SK-N-SH (cell line): Measurements from ENCODE around the gene KLF13. TPM values are rescaled to one million over a fixed set of nuclear protein-coding genes. Genes with fewer than 3 reads are reported as not detected.

Source experiments
- CTCF ChIA-PET: fragments of 300-600, 350-600 bp; formaldehyde crosslinking; extraction: SDS; loops from one replicate; lab custom pipeline; 2021; lab: Yijun Ruan, JAX
- POLR2A ChIA-PET: fragments of 350-600 bp; sonication (Branson Sonifier 250); formaldehyde crosslinking; extraction: SDS; loops from one replicate; lab custom pipeline; 2020; ENCODE audit warnings: antibody characterized with exemption, inconsistent platforms; lab: Yijun Ruan, JAX
- DNase-seq: peaks from one replicate; pipeline ENCODE4 v3.0.0; 2012
- H2AFZ ChIP-seq: fragments of 200-600 bp; sonication (generic); 2 replicates; pipeline ENCODE4 v1.8.1; 2016; ENCODE audit warnings: antibody characterized with exemption, mild to moderate bottlenecking, low read depth
- H3F3A ChIP-seq: fragments of 200-600 bp; sonication (generic); replicated peaks from 2 replicates; pipeline ENCODE3; 2016; ENCODE audit warnings: antibody characterized with exemption, mild to moderate bottlenecking; ENCODE audit not compliant: insufficient read depth
- H3K27ac ChIP-seq, 2 experiments: fragments of 200-500 bp in 1 of 2; fragments of 200-600 bp in 1 of 2; sonication (Bioruptor generic) in 1 of 2; sonication (generic), shearing (Covaris generic) in 1 of 2; 2 replicates each; pipeline versions ENCODE4 v1.5.1 to v1.6.1; 2014 to 2016; ENCODE audit warnings: low read depth in 2 of 2, inconsistent platforms in 1 of 2, low read length in 1 of 2, mild to moderate bottlenecking in 1 of 2, mixed read lengths in 1 of 2
- H3K27me3 ChIP-seq: fragments of 200-600 bp; sonication (generic), shearing (Covaris generic); 2 replicates; pipeline ENCODE4 v1.6.1; 2016; ENCODE audit warnings: mixed run types; ENCODE audit not compliant: insufficient read depth
- H3K36me3 ChIP-seq, 2 experiments: fragments of 200-500 bp in 1 of 2; fragments of 200-600 bp in 1 of 2; sonication (Bioruptor generic) in 1 of 2; sonication (generic) in 1 of 2; replicated peaks in 1 of 2; 2 replicates each; pipeline versions ENCODE3 to v1.5.1; 2014 to 2016; ENCODE audit warnings: low read length in 1 of 2, mild to moderate bottlenecking in 1 of 2; ENCODE audit not compliant: insufficient read depth in 2 of 2, control insufficient read depth in 1 of 2
- H3K4me1 ChIP-seq, 2 experiments: fragments of 200-500 bp in 1 of 2; fragments of 200-600 bp in 1 of 2; sonication (Bioruptor generic) in 1 of 2; sonication (generic), shearing (Covaris generic) in 1 of 2; 2 replicates each; pipeline versions ENCODE4 v1.5.1 to v1.6.1; 2014 to 2016; ENCODE audit warnings: low read depth in 1 of 2, low read length in 1 of 2, mixed run types in 1 of 2; ENCODE audit not compliant: insufficient read depth in 2 of 2, control insufficient read depth in 1 of 2
- H3K4me2 ChIP-seq: fragments of 200-600 bp; sonication (generic), shearing (Covaris generic); 2 replicates; pipeline ENCODE4 v1.6.1; 2017; ENCODE audit warnings: mixed run types
- H3K4me3 ChIP-seq, 2 experiments: fragments of 200-500 bp in 1 of 2; fragments of 200-600 bp in 1 of 2; sonication (Bioruptor generic) in 1 of 2; sonication (generic), shearing (Covaris generic) in 1 of 2; 2 replicates each; pipeline versions ENCODE4 v1.5.1 to v1.8.1; 2014 to 2016; ENCODE audit warnings: low read depth in 2 of 2, inconsistent platforms in 1 of 2, low read length in 1 of 2, mild to moderate bottlenecking in 1 of 2, mixed read lengths in 1 of 2, moderate library complexity in 1 of 2
- H3K79me2 ChIP-seq: fragments of 200-600 bp; sonication (generic); 2 replicates; pipeline ENCODE4 v1.8.1; 2017; ENCODE audit warnings: mild to moderate bottlenecking; ENCODE audit not compliant: insufficient read depth
- H3K9ac ChIP-seq: fragments of 200-600 bp; sonication (generic); 2 replicates; pipeline ENCODE4 v1.6.1; 2017; ENCODE audit warnings: mixed run types
- H3K9me2 ChIP-seq: fragments of 200-600 bp; sonication (generic); 2 replicates; pipeline ENCODE4 v1.6.1; 2017; ENCODE audit warnings: mixed run types
- H3K9me3 ChIP-seq: fragments of 200-600 bp; sonication (generic); 2 replicates; pipeline ENCODE4 v1.6.1; 2017; ENCODE audit warnings: mixed run types, mild to moderate bottlenecking, moderate library complexity
- H4K20me1 ChIP-seq: fragments of 200-600 bp; sonication (generic); 2 replicates; pipeline ENCODE4 v1.6.1; 2017; ENCODE audit warnings: mild to moderate bottlenecking, mixed run types; ENCODE audit not compliant: insufficient read depth
- CTCF ChIP-seq: fragments of 200-600 bp; sonication (generic); IDR thresholded peaks from 2 replicates; pipeline ENCODE4 v1.6.1; 2017; ENCODE audit warnings: antibody characterized with exemption, mild to moderate bottlenecking, moderate library complexity
- EP300 ChIP-seq, 2 experiments: IDR thresholded peaks; 2 replicates each; pipeline versions ENCODE4 v1.4.0 to v1.6.1; 2012; ENCODE audit warnings: borderline replicate concordance in 1 of 2, low read depth in 1 of 2, low read length in 1 of 2
- FOSL2 ChIP-seq: IDR thresholded peaks from 2 replicates; pipeline ENCODE4 v1.4.0; 2012; ENCODE audit warnings: low read depth, mild to moderate bottlenecking, moderate library complexity, borderline replicate concordance
- FOXM1 ChIP-seq: IDR thresholded peaks from 2 replicates; pipeline ENCODE4 v1.4.0; 2012; ENCODE audit warnings: low read depth, mild to moderate bottlenecking
- GABPA ChIP-seq: IDR thresholded peaks from 2 replicates; pipeline ENCODE4 v1.4.0; 2012; ENCODE audit warnings: low read depth, mild to moderate bottlenecking
- IRF3 ChIP-seq: fragments of 150-350 bp; IDR thresholded peaks from 2 replicates; pipeline ENCODE4 v1.6.1; 2016; ENCODE audit warnings: mild to moderate bottlenecking, low read depth, low read length
- JUND ChIP-seq: IDR thresholded peaks from 2 replicates; pipeline ENCODE4 v1.4.0; 2012
- MXI1 ChIP-seq: IDR thresholded peaks from 2 replicates; pipeline ENCODE4 v1.6.1; 2012; ENCODE audit warnings: mild to moderate bottlenecking, low read depth, low read length, improper control_type of control experiment
- NRF1 ChIP-seq: IDR thresholded peaks from 2 replicates; pipeline ENCODE4 v1.6.1; 2012; ENCODE audit warnings: low read depth, mild to moderate bottlenecking, low read length
- RAD21 ChIP-seq: IDR thresholded peaks from 2 replicates; pipeline ENCODE4 v1.6.1; 2012; ENCODE audit warnings: mild to moderate bottlenecking, low read length
- RFX5 ChIP-seq: IDR thresholded peaks from 2 replicates; pipeline ENCODE4 v1.6.1; 2012; ENCODE audit warnings: mild to moderate bottlenecking, improper control_type of control experiment, low read length
- RXRA ChIP-seq: IDR thresholded peaks from 2 replicates; pipeline ENCODE4 v1.4.0; 2012; ENCODE audit warnings: low read depth, mild to moderate bottlenecking, borderline replicate concordance
- TAF1 ChIP-seq: IDR thresholded peaks from 2 replicates; pipeline ENCODE4 v1.6.1; 2012; ENCODE audit warnings: low read depth, mild to moderate bottlenecking, low read length, moderate library complexity, borderline replicate concordance
- YY1 ChIP-seq: IDR thresholded peaks from 2 replicates; pipeline ENCODE4 v1.4.0; 2012; ENCODE audit warnings: low read depth, mild to moderate bottlenecking
- WGBS: methylation state at CpG from one replicate; pipeline ENCODE4 v1.1.6; 2017; ENCODE audit warnings: low lambda C conversion rate; 5-methylcytosine and 5-hydroxymethylcytosine counted together
- polyA plus RNA-seq, 3 experiments: library from polyadenylated mRNA; depleted of rRNA; stranded (reverse); fragments of >200 nt; gene quantifications; 2 replicates each; pipeline ENCODE4 v1.2.3, GENCODE V29; 2012

The KLF13 gene
- polyA plus RNA-seq, 1 of the 3 experiments (the other 2 are of a cell fraction) = 7.1 TPM

- TF ChIP-seq RFX5 = no peak
- TF ChIP-seq NRF1 = no peak
- no peak for TF ChIP-seq IRF3
- no peak for TF ChIP-seq FOSL2
- TF ChIP-seq GABPA = no peak
- no peak for TF ChIP-seq CTCF
Measured at GRCh38 chr15:31350771-31351170, 24.1 kb downstream of the KLF13 start (continued).

GRCh38 chr15:31352339-31352751, 25.7 kb downstream of the KLF13 start:
- Histone ChIP-seq H3K27me3 (no peaks in the 10 kb centered on the region), H4K20me1 (peaks cover 5% of the 10 kb centered on the region; the same call in 1 of the 2 replicates), H3K4me2 (peak overlapping the region; percentile 94), H2AFZ (no peak overlapping the region), H3K9me2 (no peaks in the 10 kb centered on the region), H3K79me2 (peaks cover 34% of the 10 kb centered on the region), H3K4me1 (peaks cover 24 to 83% of the 10 kb centered on the region in 2 experiments), H3K36me3 (no peaks in the 10 kb centered on the region), H3K9me3 (no peaks in the 10 kb centered on the region), H3K27ac (peak overlapping the region; percentile 94 to 95)
- 54% methylated on average over 5 of the region's 8 CpGs for WGBS
- POLR2A ChIA-PET = interaction anchor here (1.1 to 1.4 kb wide), 2 partner anchors 14 to 37 kb away, joined by 3 to 4 read pairs; no protein-coding TSS in a partner anchor
- DNase-seq = peak; percentile 79
- CTCF ChIA-PET = interaction anchor here (0.8 to 4.1 kb wide), 3 partner anchors 13 to 83 kb away, joined by 4 to 23 read pairs (median 4); no protein-coding TSS in a partner anchor
- peak in 1 of 2 experiments; percentile 56; a peak in 1 of 4 replicates for TF ChIP-seq EP300 (IDR thresholded peaks at IDR 0.05; ENCODE audit: borderline replicate concordance in 1 of 2, low read depth in 1 of 2, low read length in 1 of 2)
- no peak for TF ChIP-seq FOXM1
- peak; percentile 81 for TF ChIP-seq MXI1
- TF ChIP-seq RXRA = no peak
- TF ChIP-seq JUND = no peak
- TF ChIP-seq YY1 = no peak
- TF ChIP-seq TAF1 = no peak
- TF ChIP-seq RAD21 = peak; percentile 33
- TF ChIP-seq, all 33 proteins: peak for 3
- Histone ChIP-seq H3K4me3 (no peak overlapping the region), H3F3A (no peaks in the 10 kb centered on the region), H3K9ac (no peak overlapping the region)
